Measurements from ENCODE around the gene SLC1A1.

The SLC1A1 gene

DNA sequence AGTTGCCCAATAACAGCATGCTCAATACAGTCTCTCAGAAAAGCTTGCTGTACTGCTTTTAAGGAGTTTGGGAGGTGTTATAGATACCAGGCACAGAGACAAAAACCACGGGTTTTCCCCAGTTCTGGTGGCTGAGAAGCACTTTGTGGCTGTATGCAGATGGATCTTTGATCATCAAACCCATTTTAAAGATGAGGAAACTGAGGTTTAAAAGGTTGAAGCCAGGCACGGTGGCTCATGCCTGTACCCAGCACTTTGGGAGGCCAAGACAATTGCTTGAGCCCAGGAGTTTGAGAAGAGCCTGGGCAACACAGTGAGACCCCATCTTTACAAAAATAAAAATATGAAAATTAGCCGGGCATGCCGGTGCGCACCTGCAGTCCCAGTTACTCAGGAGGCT is 125.5 kb downstream of the SLC1A1 start:
- in situ Hi-C loops (cut with HindIII; ENCODE audit: low sequenced_read_pairs): no loop called here
- H3K4me3 ChIP-seq (ENCODE audit: low read depth, low read length): no peak overlapping the region
- DNase-seq (ENCODE audit: low read depth): no peak

DNA sequence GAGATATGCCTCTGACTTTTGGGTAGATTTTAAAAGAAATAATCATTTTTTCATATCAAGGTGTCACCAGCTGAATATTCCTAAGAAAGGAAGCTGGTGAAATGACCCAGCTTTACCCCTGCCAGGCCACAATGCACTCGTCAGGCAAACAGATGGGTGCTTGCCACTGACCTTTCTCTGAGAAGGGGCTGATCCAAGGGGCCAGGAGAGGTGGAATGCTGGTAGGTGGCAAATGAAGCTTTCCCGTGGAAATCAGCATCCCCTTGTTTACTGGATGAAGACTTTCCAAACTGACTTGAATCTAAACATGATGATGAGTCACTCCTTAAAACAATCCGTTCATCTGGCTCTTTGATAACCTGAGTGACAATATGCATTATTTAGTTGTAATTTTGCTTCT is 127.5 kb downstream of the SLC1A1 start:
- no peak for DNase-seq (ENCODE audit: low read depth)
- TF ChIP-seq, protein P1, sequence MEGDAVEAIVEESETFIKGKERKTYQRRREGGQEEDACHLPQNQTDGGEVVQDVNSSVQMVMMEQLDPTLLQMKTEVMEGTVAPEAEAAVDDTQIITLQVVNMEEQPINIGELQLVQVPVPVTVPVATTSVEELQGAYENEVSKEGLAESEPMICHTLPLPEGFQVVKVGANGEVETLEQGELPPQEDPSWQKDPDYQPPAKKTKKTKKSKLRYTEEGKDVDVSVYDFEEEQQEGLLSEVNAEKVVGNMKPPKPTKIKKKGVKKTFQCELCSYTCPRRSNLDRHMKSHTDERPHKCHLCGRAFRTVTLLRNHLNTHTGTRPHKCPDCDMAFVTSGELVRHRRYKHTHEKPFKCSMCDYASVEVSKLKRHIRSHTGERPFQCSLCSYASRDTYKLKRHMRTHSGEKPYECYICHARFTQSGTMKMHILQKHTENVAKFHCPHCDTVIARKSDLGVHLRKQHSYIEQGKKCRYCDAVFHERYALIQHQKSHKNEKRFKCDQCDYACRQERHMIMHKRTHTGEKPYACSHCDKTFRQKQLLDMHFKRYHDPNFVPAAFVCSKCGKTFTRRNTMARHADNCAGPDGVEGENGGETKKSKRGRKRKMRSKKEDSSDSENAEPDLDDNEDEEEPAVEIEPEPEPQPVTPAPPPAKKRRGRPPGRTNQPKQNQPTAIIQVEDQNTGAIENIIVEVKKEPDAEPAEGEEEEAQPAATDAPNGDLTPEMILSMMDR (IDR thresholded peaks at IDR 0.05; ENCODE audit: low read depth, low read length, missing control alignments): no peak
- no peak overlapping the region for H3K4me3 ChIP-seq (ENCODE audit: low read depth, low read length)
- in situ Hi-C loops (cut with HindIII; ENCODE audit: low sequenced_read_pairs): no loop called here

More for the DNA sequence above, 125.5 kb downstream of the SLC1A1 start:
- TF ChIP-seq, protein P1 (IDR thresholded peaks at IDR 0.05; ENCODE audit: low read depth, low read length, missing control alignments): no peak

DNA sequence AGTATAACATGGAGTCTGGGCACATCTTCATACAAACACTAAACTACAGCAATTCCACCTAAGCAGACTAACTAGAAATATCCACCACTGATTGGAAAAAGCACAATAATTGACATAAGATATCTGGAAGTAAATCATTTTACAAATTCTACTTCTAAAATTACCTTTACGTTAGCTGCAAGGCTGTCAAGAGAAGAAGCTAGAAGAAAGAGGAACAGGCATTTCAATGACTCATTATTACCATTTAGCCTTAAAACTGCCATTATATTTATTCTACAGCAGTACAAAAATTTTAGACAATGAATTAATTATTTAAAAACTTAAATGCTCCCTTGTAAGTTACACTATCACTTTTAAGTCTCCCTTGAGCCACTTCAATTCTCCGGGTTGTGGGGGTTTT is 128.4 kb downstream of the SLC1A1 start:
- in situ Hi-C loops (cut with HindIII; ENCODE audit: low sequenced_read_pairs): no loop called here
- DNase-seq (ENCODE audit: low read depth): no peak
- TF ChIP-seq, protein P1 (IDR thresholded peaks at IDR 0.05; ENCODE audit: low read depth, low read length, missing control alignments): no peak
- no peak overlapping the region for H3K4me3 ChIP-seq (ENCODE audit: low read depth, low read length)

DNA sequence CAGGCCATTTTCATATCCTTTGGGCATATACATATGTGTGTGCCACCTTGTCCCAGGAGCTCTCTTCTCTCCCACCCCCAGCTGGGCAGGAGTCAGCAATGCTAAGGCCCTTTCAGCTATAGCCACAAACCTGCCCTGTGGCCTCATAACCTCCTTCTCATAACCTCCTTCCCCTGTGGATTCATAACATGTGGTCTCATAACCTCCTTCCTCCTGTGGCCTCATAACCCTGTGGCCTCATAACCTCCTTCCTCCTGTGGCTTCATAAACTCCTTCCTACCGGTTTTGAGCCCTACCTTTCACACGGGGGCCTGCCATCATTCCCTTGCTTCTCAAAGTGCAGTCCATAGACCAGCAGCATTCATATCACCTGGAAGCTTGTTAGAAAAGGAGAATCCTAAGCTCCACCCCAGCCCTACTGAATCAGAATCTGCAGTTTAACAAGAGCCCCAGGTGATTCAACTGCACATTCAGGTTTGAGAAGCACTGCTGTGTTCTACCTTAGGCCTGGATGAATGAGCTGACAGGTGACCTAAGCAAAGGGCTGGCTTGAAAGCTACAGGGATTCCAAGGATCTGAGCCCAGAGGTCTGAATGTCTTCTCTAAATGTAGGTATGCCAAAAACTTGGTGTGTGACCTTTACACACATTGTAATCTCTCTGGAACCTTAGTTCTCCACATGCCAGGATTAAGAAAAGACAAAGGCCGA is 129.9 kb downstream of the SLC1A1 start:
- in situ Hi-C loops (cut with HindIII; ENCODE audit: low sequenced_read_pairs): loop anchor here (10.0 kb wide), 1 partner anchor 75 kb away; no protein-coding TSS in a partner anchor
- TF ChIP-seq, protein P1 (IDR thresholded peaks at IDR 0.05; ENCODE audit: low read depth, low read length, missing control alignments): no peak
- no peak overlapping the region for H3K4me3 ChIP-seq (ENCODE audit: low read depth, low read length)
- no peak for DNase-seq (ENCODE audit: low read depth)

DNA sequence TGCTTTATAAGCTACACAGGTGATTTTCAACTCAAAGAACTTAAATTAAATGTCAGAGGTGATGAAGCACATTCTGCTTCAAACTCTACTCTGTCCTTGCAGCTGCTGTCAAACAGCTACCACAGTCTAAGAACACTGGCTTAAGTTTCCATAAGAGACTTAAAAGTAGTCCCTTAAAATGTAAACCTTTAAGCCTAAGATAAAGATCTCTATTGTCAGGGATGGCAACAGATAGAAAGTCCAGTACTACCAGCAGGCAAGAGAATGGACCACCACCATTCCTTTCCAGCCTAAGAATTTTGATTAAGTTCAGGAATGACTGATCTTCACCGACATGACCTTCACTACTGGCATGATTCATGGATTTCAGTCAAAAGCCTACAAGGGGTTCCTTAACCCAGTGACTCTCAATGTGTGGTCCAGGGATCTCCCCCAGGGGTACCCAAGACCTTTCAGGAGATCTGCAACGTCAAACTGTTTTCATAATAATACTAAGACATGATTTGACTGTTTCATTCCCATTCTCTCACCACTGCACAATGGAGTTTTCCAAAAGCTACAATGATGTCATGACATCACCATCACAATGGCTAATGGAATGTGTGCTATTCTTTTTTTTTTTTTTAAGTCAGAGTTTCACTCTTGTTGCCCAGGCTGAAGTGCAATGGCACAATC is 130.8 kb downstream of the SLC1A1 start:
- DNase-seq (ENCODE audit: low read depth): peak; percentile 22
- H3K4me3 ChIP-seq (ENCODE audit: low read depth, low read length): no peak overlapping the region
- in situ Hi-C loops (cut with HindIII; ENCODE audit: low sequenced_read_pairs): loop anchor here (10.0 kb wide), 1 partner anchor 76 kb away; no protein-coding TSS in a partner anchor
- TF ChIP-seq, protein P1 (IDR thresholded peaks at IDR 0.05; ENCODE audit: low read depth, low read length, missing control alignments): no peak

DNA sequence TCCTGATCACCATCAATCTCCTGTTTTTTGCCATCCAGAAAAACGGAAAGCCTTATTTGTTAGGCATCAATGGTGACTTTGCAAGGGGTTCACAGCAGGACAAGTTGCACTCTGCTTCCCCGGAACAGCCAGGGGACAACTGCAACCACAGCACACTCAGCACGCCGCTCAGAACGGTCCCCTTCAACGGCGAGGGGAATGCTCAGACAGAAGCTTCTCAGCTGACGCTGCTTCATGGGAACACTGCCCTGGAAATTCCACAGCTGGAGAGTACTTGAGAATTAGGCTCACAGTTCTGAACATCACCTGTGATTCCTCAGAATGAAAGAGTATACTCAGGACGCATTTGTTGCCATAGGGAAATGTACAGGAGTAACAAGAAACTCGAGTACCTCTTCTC is 131.7 kb downstream of the SLC1A1 start:
- no peak overlapping the region for H3K4me3 ChIP-seq (ENCODE audit: low read depth, low read length)
- TF ChIP-seq, protein P1 (IDR thresholded peaks at IDR 0.05; ENCODE audit: low read depth, low read length, missing control alignments): no peak
- no peak for DNase-seq (ENCODE audit: low read depth)
- in situ Hi-C loops (cut with HindIII; ENCODE audit: low sequenced_read_pairs): loop anchor here (10.0 kb wide), 1 partner anchor 77 kb away; no protein-coding TSS in a partner anchor
